ENCODE measurements around the gene SPINT2. TPM values are rescaled to one million over a fixed set of nuclear protein-coding genes. Genes with fewer than 3 reads are reported as not detected.
A peak's percentile ranks its signal among the peaks of the same experiment; 100 is the strongest.

SPINT2 gene
- polyA plus RNA-seq, 2 of the 4 experiments (the other 2 are of a cell fraction), result 291 to 343 TPM

DNA sequence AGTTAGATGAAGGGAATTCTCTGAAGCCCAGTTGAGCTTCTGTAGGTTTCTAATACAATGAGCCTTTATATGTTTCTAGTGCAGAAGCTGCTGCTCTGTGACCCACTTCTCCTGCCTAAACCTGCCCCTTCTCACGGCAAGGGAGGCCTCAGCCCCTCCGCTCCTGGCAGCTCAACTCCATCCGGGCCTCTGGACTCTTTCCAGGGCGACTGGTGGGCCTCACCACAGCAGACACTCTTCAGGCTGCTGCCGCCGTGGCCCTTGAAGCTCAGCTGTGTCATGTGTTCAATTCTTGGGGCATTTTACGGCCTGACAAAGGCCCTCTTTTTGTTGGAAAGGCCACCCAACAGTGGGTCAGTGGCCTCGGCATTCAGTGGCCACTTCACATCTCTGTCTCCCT lies 29.7 kb downstream of the SPINT2 start:
- FAIRE-seq, result no peak
- ChIA-PET CTCF (interaction anchor here (0.7 to 3.0 kb wide), 13 partner anchors 10 to 392 kb away, joined by 3 to 11 read pairs (median 4); partner anchors contain the start of genes C19orf33, CATSPERG and SPINT2), POLR2A (interaction anchor here (1.9 kb wide), 1 partner anchor 8 kb away, joined by 5 read pairs; no protein-coding TSS in a partner anchor)
- H3K4me3 ChIP-seq, result no peak overlapping the region
- H3K4me2 ChIP-seq, result no peak overlapping the region
- no peak for ATAC-seq
- H3K4me1 ChIP-seq, result peaks cover 20% of the 10 kb centered on the region
- 88% methylated on average over 8 of the region's 8 CpGs for WGBS (ENCODE audit: missing lambda C conversion rate)
- H3K9me3 ChIP-seq, result no peaks in the 10 kb centered on the region
- TF ChIP-seq FOSL2 (IDR thresholded peaks at IDR 0.05) (no peak), FOSL2 (CRISPR knock-in tag; IDR thresholded peaks at IDR 0.05) (no peak), NR3C1 (IDR thresholded peaks at IDR 0.05) (no peak), CHD4 (IDR thresholded peaks at IDR 0.05; ENCODE audit: borderline replicate concordance) (no peak), CEBPB (IDR thresholded peaks at IDR 0.05) (no peak), POLR2A (IDR thresholded peaks at IDR 0.05; ENCODE audit: low read length) (no peak)
- TF ChIP-seq, protein P1, sequence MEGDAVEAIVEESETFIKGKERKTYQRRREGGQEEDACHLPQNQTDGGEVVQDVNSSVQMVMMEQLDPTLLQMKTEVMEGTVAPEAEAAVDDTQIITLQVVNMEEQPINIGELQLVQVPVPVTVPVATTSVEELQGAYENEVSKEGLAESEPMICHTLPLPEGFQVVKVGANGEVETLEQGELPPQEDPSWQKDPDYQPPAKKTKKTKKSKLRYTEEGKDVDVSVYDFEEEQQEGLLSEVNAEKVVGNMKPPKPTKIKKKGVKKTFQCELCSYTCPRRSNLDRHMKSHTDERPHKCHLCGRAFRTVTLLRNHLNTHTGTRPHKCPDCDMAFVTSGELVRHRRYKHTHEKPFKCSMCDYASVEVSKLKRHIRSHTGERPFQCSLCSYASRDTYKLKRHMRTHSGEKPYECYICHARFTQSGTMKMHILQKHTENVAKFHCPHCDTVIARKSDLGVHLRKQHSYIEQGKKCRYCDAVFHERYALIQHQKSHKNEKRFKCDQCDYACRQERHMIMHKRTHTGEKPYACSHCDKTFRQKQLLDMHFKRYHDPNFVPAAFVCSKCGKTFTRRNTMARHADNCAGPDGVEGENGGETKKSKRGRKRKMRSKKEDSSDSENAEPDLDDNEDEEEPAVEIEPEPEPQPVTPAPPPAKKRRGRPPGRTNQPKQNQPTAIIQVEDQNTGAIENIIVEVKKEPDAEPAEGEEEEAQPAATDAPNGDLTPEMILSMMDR (IDR thresholded peaks at IDR 0.05), result no peak
- DNase-seq (ENCODE audit: low read depth in 1 of 2, low spot score in 1 of 2), result no peak
- H3K27ac ChIP-seq, result no peak overlapping the region

DNA sequence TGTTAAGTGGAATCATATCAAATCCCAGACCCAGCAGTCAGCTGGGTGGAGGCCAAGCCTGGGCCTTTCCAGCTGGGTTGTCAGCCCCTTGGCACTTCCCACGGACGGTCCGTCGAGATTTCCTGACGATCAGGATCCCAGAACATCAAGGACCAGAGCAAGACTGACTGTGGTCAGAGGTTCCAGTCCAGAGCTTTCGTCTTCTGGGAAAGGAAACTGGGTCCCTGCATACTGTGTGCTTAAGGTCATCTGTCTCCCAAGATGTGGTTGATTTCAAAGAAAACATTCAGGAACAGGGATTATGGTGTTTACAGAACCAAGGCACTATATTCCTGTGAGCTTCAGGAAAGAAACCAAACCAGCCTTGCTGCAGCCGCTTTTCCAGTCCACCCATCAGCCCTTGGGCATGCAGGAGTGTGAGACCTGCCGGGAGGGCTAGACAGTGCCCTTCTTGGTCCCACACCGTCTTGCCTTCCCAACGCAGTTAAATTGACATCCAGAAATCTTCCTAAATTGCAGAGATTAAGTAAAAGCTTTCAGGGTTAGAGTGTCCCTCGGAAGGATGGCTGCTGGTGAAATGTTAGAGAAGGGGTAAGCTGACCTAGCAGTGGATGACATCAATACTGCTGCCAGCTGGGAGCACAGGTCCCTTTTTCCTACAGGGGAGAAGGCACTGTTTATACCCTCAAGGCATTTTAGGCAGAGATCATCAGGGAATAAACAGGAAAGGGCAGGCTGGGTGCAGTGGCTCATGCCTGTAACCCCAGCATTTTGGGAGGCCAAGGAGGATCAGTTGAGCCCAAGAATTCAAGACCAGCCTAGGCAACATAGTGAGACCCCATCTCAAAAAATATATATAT lies 34.7 kb downstream of the SPINT2 start:
- 0 out of 2 replicates have a peak, but pooled peaks have one; percentile 11 for TF ChIP-seq TP53 (CRISPR knock-in tag; IDR thresholded peaks at IDR 0.05)
- TF ChIP-seq JUNB (IDR thresholded peaks at IDR 0.05), result no peak
- CTCF ChIA-PET, result interaction anchor here (1.1 to 4.6 kb wide), 10 partner anchors 13 to 397 kb away, joined by 3 to 26 read pairs (median 5); partner anchors contain the start of gene KCNK6
- Histone ChIP-seq H3K4me1 (peaks cover 51% of the 10 kb centered on the region), H3K4me2 (peak overlapping the region; percentile 23), H3K4me3 (no peak overlapping the region), H3K27ac (peak overlapping the region; percentile 92 to 95), H3K9me3 (no peaks in the 10 kb centered on the region)
- 72% methylated on average over 11 of the region's 11 CpGs for WGBS (ENCODE audit: missing lambda C conversion rate)
- peak; percentile 54 for FAIRE-seq
- no peak for ATAC-seq
- no peak for DNase-seq (ENCODE audit: low read depth in 1 of 2, low spot score in 1 of 2)
- POLR2A ChIA-PET, result interaction anchor here (0.9 kb wide), 1 partner anchor 43 kb away, joined by 3 read pairs; the partner anchor contains the start of gene PPP1R14A

DNA sequence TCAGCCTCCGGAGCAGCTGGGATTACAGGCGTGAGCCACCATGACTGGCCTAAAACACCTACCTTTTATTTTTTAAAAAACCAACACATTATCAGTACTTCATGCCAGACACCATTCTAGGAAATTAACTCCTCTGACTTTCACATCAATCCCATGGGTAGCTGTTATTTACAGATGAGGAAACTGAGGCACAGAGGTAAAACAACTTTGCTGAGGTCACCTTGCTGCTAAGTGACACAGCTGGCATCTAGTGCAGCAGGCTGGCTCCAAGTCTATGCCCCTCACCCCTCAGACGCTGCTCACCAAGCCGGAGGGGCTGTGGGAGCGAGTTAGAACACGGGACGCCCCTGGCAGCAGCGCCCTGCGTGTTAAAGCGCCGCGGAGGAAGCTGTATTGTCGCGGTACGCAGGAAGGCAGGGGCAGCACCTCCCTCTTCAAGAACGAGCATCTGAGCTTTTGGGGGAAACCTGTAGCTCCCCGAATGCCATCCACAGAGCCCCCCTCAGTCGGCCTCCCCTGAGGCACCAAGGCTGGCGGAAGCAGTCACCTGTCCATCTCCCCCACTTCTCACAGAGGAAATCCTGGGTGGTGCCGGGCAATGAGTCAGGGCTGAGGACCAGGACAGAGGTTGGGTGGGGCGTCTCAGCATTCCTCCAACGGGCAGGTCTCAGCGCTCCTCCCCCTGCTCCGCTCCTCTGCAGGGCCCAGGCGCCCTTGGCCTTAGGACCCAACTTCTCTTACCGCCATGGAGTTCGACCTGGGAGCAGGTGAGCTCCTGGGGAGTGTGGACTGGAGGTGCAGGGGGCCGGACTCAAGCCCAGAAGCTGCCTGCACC lies 39.4 kb downstream of the SPINT2 start, which contains the start of gene C19orf33:
Gene C19orf33, plus strand, starts transcription at position 735 of the 835 bp plus-strand sequence. Its CDS starts 11 bp downstream, at position 746.
- ChIA-PET CTCF (interaction anchor here (0.7 to 10.1 kb wide), 11 partner anchors 9 to 401 kb away, joined by 3 to 76 read pairs (median 10); partner anchors contain the start of genes CATSPERG, GGN and KCNK6), POLR2A (interaction anchor here (0.7 to 4.8 kb wide), 20 partner anchors 13 to 1132 kb away, joined by 3 to 127 read pairs (median 6); partner anchors contain the start of genes CATSPERG, GGN, KCNK6 and PPP1R14A)
- TF ChIP-seq, protein P2, sequence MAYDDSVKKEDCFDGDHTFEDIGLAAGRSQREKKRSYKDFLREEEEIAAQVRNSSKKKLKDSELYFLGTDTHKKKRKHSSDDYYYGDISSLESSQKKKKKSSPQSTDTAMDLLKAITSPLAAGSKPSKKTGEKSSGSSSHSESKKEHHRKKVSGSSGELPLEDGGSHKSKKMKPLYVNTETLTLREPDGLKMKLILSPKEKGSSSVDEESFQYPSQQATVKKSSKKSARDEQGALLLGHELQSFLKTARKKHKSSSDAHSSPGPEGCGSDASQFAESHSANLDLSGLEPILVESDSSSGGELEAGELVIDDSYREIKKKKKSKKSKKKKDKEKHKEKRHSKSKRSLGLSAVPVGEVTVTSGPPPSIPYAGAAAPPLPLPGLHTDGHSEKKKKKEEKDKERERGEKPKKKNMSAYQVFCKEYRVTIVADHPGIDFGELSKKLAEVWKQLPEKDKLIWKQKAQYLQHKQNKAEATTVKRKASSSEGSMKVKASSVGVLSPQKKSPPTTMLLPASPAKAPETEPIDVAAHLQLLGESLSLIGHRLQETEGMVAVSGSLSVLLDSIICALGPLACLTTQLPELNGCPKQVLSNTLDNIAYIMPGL (CRISPR knock-in tag; IDR thresholded peaks at IDR 0.05; ENCODE audit: borderline replicate concordance), result no peak
- TF ChIP-seq RCOR1 (IDR thresholded peaks at IDR 0.05; ENCODE audit: low read depth, low read length), result no peak
- no peak; the same call in none of the 2 replicates for TF ChIP-seq GATA3 (IDR thresholded peaks at IDR 0.05; ENCODE audit: borderline replicate concordance)
- TF ChIP-seq, protein P3, sequence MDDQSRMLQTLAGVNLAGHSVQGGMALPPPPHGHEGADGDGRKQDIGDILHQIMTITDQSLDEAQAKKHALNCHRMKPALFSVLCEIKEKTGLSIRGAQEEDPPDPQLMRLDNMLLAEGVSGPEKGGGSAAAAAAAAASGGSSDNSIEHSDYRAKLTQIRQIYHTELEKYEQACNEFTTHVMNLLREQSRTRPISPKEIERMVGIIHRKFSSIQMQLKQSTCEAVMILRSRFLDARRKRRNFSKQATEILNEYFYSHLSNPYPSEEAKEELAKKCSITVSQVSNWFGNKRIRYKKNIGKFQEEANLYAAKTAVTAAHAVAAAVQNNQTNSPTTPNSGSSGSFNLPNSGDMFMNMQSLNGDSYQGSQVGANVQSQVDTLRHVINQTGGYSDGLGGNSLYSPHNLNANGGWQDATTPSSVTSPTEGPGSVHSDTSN (IDR thresholded peaks at IDR 0.05), result peak; percentile 22
- peak; percentile 70; the same call in 1 of the 2 replicates for TF ChIP-seq HOXB5 (CRISPR knock-in tag; IDR thresholded peaks at IDR 0.05)
- TF ChIP-seq, protein P4, sequence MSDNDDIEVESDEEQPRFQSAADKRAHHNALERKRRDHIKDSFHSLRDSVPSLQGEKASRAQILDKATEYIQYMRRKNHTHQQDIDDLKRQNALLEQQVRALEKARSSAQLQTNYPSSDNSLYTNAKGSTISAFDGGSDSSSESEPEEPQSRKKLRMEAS (IDR thresholded peaks at IDR 0.05), result peak; percentile 49
- peak; percentile 76 to 89 for TF ChIP-seq JUN (IDR thresholded peaks at IDR 0.05)
- TF ChIP-seq RAD21 (conservative IDR thresholded peaks at IDR 0.05 in 1 of 2, IDR thresholded peaks at IDR 0.05 in 1 of 2), result peak in 1 of 2 experiments; percentile 3; a peak in 3 of 5 replicates
- no peak for TF ChIP-seq NFE2L2 (conservative IDR thresholded peaks at IDR 0.05; ENCODE audit: low read length)
- peak; percentile 19; the same call in 1 of the 2 replicates for TF ChIP-seq RARB (CRISPR knock-in tag; IDR thresholded peaks at IDR 0.05)
- TF ChIP-seq RNF2 (IDR thresholded peaks at IDR 0.05; ENCODE audit: borderline replicate concordance, low read depth), result no peak
- no peak for TF ChIP-seq ZC3H11A (IDR thresholded peaks at IDR 0.05)
- TF ChIP-seq NPAS2 (CRISPR knock-in tag; IDR thresholded peaks at IDR 0.05; ENCODE audit: borderline replicate concordance), result no peak
- TF ChIP-seq, protein P5, sequence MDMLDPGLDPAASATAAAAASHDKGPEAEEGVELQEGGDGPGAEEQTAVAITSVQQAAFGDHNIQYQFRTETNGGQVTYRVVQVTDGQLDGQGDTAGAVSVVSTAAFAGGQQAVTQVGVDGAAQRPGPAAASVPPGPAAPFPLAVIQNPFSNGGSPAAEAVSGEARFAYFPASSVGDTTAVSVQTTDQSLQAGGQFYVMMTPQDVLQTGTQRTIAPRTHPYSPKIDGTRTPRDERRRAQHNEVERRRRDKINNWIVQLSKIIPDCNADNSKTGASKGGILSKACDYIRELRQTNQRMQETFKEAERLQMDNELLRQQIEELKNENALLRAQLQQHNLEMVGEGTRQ (IDR thresholded peaks at IDR 0.05), result peak; percentile 52; the same call in 1 of the 2 replicates
- TF ChIP-seq CHD2 (IDR thresholded peaks at IDR 0.05; ENCODE audit: low read length, partially characterized antibody), result peak; percentile 14

More for the DNA sequence above, 39.4 kb downstream of the SPINT2 start, which contains the start of gene C19orf33:
- FAIRE-seq, result peak; percentile 100
- peak within 1 kb of the TSS; percentile 60 for H3K4me3 ChIP-seq
- H3K9me3 ChIP-seq, result no peaks in the 10 kb centered on the region
- H3K27ac ChIP-seq, result peak within 1 kb of the TSS; percentile 92 to 95
- H3K4me2 ChIP-seq, result peak within 1 kb of the TSS; percentile 91
- H3K4me1 ChIP-seq, result peaks cover 62% of the 10 kb centered on the region
- DNase-seq (ENCODE audit: low read depth in 1 of 2, low spot score in 1 of 2), result peak; percentile 98 to 100
- peak; percentile 64 to 83 for ATAC-seq
- 7% methylated on average over 28 of the region's 28 CpGs for WGBS (ENCODE audit: missing lambda C conversion rate)
